Measurements from ENCODE around the gene MYO9A.

The MYO9A gene

GRCh38 chr15:72096796-72097195, 21.2 kb downstream of the MYO9A start:
- in situ Hi-C loops (cut with HindIII; ENCODE audit: low sequenced_read_pairs) = no loop called here
- no peak for DNase-seq (ENCODE audit: low read depth)
- no peak overlapping the region for H3K4me3 ChIP-seq (ENCODE audit: low read depth, low read length)
- TF ChIP-seq CTCF (IDR thresholded peaks at IDR 0.05; ENCODE audit: low read depth, low read length, missing control alignments) = no peak

- DNase-seq (ENCODE audit: low read depth) = no peak
- TF ChIP-seq CTCF (IDR thresholded peaks at IDR 0.05; ENCODE audit: low read depth, low read length, missing control alignments) = no peak
- no peak overlapping the region for H3K4me3 ChIP-seq (ENCODE audit: low read depth, low read length)
- in situ Hi-C loops (cut with HindIII; ENCODE audit: low sequenced_read_pairs) = no loop called here
Measured at GRCh38 chr15:72092691-72093090, 25.3 kb downstream of the MYO9A start.

GRCh38 chr15:72092006-72092405, 25.9 kb downstream of the MYO9A start:
- TF ChIP-seq CTCF (IDR thresholded peaks at IDR 0.05; ENCODE audit: low read depth, low read length, missing control alignments) = no peak
- in situ Hi-C loops (cut with HindIII; ENCODE audit: low sequenced_read_pairs) = no loop called here
- no peak overlapping the region for H3K4me3 ChIP-seq (ENCODE audit: low read depth, low read length)
- no peak for DNase-seq (ENCODE audit: low read depth)

GRCh38 chr15:72086920-72087648, 30.9 kb downstream of the MYO9A start:
- H3K4me3 ChIP-seq (ENCODE audit: low read depth, low read length) = no peak overlapping the region
- in situ Hi-C loops (cut with HindIII; ENCODE audit: low sequenced_read_pairs) = no loop called here
- DNase-seq (ENCODE audit: low read depth) = no peak
- no peak for TF ChIP-seq CTCF (IDR thresholded peaks at IDR 0.05; ENCODE audit: low read depth, low read length, missing control alignments)

- no peak for TF ChIP-seq CTCF (IDR thresholded peaks at IDR 0.05; ENCODE audit: low read depth, low read length, missing control alignments)
- DNase-seq (ENCODE audit: low read depth) = no peak
- in situ Hi-C loops (cut with HindIII; ENCODE audit: low sequenced_read_pairs) = no loop called here
- H3K4me3 ChIP-seq (ENCODE audit: low read depth, low read length) = no peak overlapping the region
Measured at GRCh38 chr15:72086010-72086697, 31.8 kb downstream of the MYO9A start.

GRCh38 chr15:72082176-72082575, 35.8 kb downstream of the MYO9A start:
- no peak for DNase-seq (ENCODE audit: low read depth)
- no peak overlapping the region for H3K4me3 ChIP-seq (ENCODE audit: low read depth, low read length)
- in situ Hi-C loops (cut with HindIII; ENCODE audit: low sequenced_read_pairs) = no loop called here
- TF ChIP-seq CTCF (IDR thresholded peaks at IDR 0.05; ENCODE audit: low read depth, low read length, missing control alignments) = no peak

All from astrocyte of the cerebellum (primary cell).